Kidney capillary endothelial cell (primary cell): Measurements from ENCODE around the gene ALDH8A1.

Experiments
- DNase-seq: peaks from one replicate; pipeline ENCODE4 v3.0.0-alpha.2; 2018; ENCODE audit warnings: low spot score

ALDH8A1 gene

DNA sequence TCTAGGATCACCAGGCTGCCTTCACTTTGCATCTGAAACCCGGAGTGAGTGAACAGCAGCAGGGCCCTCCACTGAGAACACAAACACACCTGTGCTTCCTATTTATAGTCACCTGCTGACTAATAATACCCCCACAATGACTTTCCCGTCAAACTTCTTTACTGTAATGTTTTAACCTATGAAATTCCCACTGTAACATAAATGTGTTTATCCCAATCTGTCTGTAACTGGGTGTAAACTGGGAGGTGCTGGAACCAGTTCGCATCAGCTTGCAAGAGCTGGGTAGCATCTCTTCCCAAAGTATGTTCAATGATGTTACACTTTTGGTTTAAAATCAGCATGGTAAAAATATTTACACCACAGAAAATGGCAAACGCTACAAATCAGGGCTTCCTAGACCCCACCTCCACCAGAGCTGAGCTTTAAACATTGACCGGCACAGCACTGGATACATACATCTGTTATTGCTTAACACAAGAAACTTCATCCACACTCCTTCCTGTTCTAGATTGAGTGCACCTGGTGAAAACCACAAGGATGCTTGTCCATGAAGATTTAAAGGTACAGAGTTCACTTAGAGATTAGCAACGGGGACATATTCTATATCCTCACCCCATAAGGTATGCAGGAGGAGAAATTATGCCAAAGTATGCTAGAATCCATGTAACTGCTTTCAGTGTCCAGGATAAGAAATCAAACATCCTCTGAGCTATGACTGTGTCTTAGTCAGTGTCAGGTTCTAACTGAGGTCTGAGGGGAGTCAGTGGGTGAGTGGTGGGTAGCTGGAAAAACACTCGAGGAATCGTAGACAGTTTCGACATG is 79.0 kb downstream of the ALDH8A1 start:
- DNase-seq, result no peak

DNA sequence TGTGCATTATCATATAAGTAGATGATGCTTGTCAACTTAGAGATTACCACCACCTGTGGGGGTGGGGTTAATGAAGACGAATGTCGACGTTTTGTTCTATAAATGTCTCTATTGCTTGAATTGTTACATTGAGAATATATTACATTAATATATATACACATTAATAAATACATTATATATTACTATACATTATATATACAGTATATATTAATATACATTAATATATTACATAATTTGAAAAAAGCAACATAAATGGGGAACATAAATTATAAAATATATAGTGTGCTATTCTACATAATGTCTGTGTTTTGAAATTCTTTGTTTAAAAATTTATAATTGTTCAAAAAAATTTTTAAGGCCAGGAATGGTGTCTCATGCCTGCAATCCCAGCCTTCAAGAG is 81.1 kb downstream of the ALDH8A1 start:
- DNase-seq, result no peak
